HFF-Myc (cell line): ENCODE measurements around the gene SLX9.

ENCODE experiments used
- DNase-seq: peaks from one replicate; pipeline ENCODE4 v3.0.0-alpha.2; 2011; ENCODE audit warnings: low read depth; ENCODE audit errors: extremely low read depth
- H3K4me3 ChIP-seq: replicated peaks from 2 replicates; pipeline ENCODE4 v1.5.1; 2011; ENCODE audit warnings: low read depth, mild to moderate bottlenecking, control low read depth, low read length
- CTCF ChIP-seq: IDR thresholded peaks from 2 replicates; pipeline ENCODE4 v1.5.1; 2012; ENCODE audit warnings: mild to moderate bottlenecking, low read depth, low read length, control low read depth; ENCODE audit errors: missing control alignments

SLX9 gene

GRCh38 chr21:44902268-44903049 is 37.4 kb upstream of the SLX9 start:
- DNase-seq = no peak
- TF ChIP-seq CTCF = no peak
- no peak overlapping the region for H3K4me3 ChIP-seq

GRCh38 chr21:44903050-44903685 is 36.7 kb upstream of the SLX9 start:
- no peak overlapping the region for H3K4me3 ChIP-seq
- DNase-seq = no peak
- no peak for TF ChIP-seq CTCF

GRCh38 chr21:44903689-44904088 is 36.1 kb upstream of the SLX9 start:
- no peak for DNase-seq
- H3K4me3 ChIP-seq = no peak overlapping the region
- TF ChIP-seq CTCF = no peak

- H3K4me3 ChIP-seq = no peak overlapping the region
- TF ChIP-seq CTCF = no peak
- DNase-seq = no peak
Measured at GRCh38 chr21:44904141-44904923, 35.5 kb upstream of the SLX9 start.

- no peak overlapping the region for H3K4me3 ChIP-seq
- TF ChIP-seq CTCF = no peak
- DNase-seq = no peak
Measured at GRCh38 chr21:44905016-44905727, 34.7 kb upstream of the SLX9 start.

- no peak for DNase-seq
- no peak overlapping the region for H3K4me3 ChIP-seq
- no peak for TF ChIP-seq CTCF
Measured at GRCh38 chr21:44905728-44906090, 34.1 kb upstream of the SLX9 start.
